CD4-positive, alpha-beta T cell (primary cell): ENCODE results near the gene KRTAP5-5. TPM values are rescaled to one million over a fixed set of nuclear protein-coding genes. Genes with fewer than 3 reads are reported as not detected.

Source experiments
- ATAC-seq: fragments of 200-7000 bp; cut with Tn5 transposase; one replicate; pipeline ENCODE4 v1.10.0; 2022; ENCODE audit warnings: mild to moderate bottlenecking; ENCODE audit not compliant: poor library complexity
- CTCF ChIA-PET: fragments of 350-600 bp; sonication (Branson Sonifier 250); formaldehyde crosslinking; loops from one replicate; lab custom pipeline; 2021; ENCODE audit warnings: antibody characterized with exemption, inconsistent platforms; lab: Charles Lee
- POLR2A ChIA-PET: fragments of 350-600 bp; sonication (Branson Sonifier 250); formaldehyde crosslinking; loops from one replicate; lab custom pipeline; 2021; ENCODE audit warnings: antibody characterized with exemption, inconsistent platforms; lab: Charles Lee
- DNase-seq, 14 experiments: peaks; one replicate each; pipeline ENCODE4 v3.0.0-alpha.2; 2013 to 2020; ENCODE audit warnings: mixed read lengths in 2 of 14
- H3K27ac ChIP-seq, 2 donors: one replicate each; pipeline versions ENCODE4 v1.5.1 to v1.7.0; 2013; ENCODE audit warnings: low read length in 2 of 2, low read depth in 1 of 2, mild to moderate bottlenecking in 1 of 2
- H3K27me3 ChIP-seq, 2 experiments: 1 replicate in 1 of 2; 2 replicates in 1 of 2; pipeline versions ENCODE4 v1.6.1 to v1.7.0; 2013; ENCODE audit warnings: low read length in 2 of 2, control low read depth in 1 of 2, mild to moderate bottlenecking in 1 of 2, moderate library complexity in 1 of 2; ENCODE audit not compliant: insufficient read depth in 2 of 2, control insufficient read depth in 1 of 2
- H3K36me3 ChIP-seq: one replicate; pipeline ENCODE4 v1.6.1; 2013; ENCODE audit warnings: low read length, control low read depth; ENCODE audit not compliant: insufficient read depth
- H3K4me1 ChIP-seq: one replicate; pipeline ENCODE4 v1.6.1; 2013; ENCODE audit warnings: low read length, control low read depth; ENCODE audit not compliant: insufficient read depth
- H3K4me3 ChIP-seq: one replicate; pipeline ENCODE4 v1.5.1; 2013; ENCODE audit warnings: mild to moderate bottlenecking, low read length, moderate library complexity
- H3K9me3 ChIP-seq, 2 experiments: 1 replicate in 1 of 2; 2 replicates in 1 of 2; pipeline versions ENCODE4 v1.6.1 to v1.7.0; 2013; ENCODE audit warnings: low read length in 2 of 2, mild to moderate bottlenecking in 2 of 2, control low read depth in 1 of 2, moderate library complexity in 1 of 2; ENCODE audit not compliant: control insufficient read depth in 1 of 2, insufficient read depth in 1 of 2
- H3K27ac Mint-ChIP-seq: one replicate; pipeline ENCODE4 v1.8.0; 2020; ENCODE audit warnings: mixed read lengths
- H3K27me3 Mint-ChIP-seq: one replicate; pipeline ENCODE4 v1.8.0; 2021; ENCODE audit warnings: mixed read lengths
- H3K36me3 Mint-ChIP-seq: one replicate; pipeline ENCODE4 v1.8.0; 2021; ENCODE audit warnings: low read depth, mixed read lengths
- H3K4me1 Mint-ChIP-seq: one replicate; pipeline ENCODE4 v1.8.0; 2021; ENCODE audit warnings: low read depth, mixed read lengths
- H3K4me3 Mint-ChIP-seq: one replicate; pipeline ENCODE4 v1.8.0; 2020; ENCODE audit warnings: mild to moderate bottlenecking, mixed read lengths
- H3K9me3 Mint-ChIP-seq: one replicate; pipeline ENCODE4 v1.8.0; 2020; ENCODE audit warnings: mixed read lengths
- intact Hi-C, 2 experiments: fragments of 100-400 bp; cut with DNase I in 1 of 2; cut with micrococcal nuclease in 1 of 2; formaldehyde crosslinking; loops; one replicate each; pipeline versions ENCODE4 v1.15.1 to v1.9.0; 2023 to 2025; cut with DNase I, micrococcal nuclease
- total RNA-seq, 174 experiments: library from RNA in 2 of 174; stranded (reverse) in 2 of 174; gene quantifications; one replicate each; pipeline ENCODE4 v1.2.3 and lab custom pipeline; 2021 to 2026
- TF ChIP-seq, protein P1 (sequence below): fragments of 200-600 bp; IDR thresholded peaks from one replicate; pipeline ENCODE4 v1.8.0; 2022; ENCODE audit warnings: antibody characterized with exemption, mild to moderate bottlenecking

Gene KRTAP5-5
- total RNA-seq, 2 experiments from 2014 or later = not detected

DNA sequence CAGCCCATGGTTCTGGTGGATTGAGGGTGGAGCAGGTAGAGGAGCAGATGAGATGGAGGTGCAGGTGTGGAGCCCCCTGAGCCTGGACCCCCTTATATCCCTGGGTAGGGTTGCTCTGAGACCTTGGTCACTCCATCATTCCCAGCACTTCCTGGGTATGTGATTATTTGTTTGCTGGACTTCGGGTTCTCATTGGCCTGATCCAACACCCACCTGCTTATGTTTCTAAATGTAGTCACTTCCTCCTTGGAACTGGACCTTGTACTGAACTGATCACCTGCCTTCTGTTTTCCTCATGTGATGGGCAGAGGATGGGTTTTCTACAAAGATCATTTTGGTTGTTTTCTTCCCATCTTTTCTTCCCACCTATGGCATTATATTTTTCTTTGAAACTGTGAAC lies 7.5 kb upstream of the KRTAP5-5 start, which contains the start of gene KRTAP5-4:
KRTAP5-4 (minus strand) TSS at position 53 of the 400 bp plus-strand sequence; CDS start at position 8, 45 bp downstream.
- TF ChIP-seq, protein P1, sequence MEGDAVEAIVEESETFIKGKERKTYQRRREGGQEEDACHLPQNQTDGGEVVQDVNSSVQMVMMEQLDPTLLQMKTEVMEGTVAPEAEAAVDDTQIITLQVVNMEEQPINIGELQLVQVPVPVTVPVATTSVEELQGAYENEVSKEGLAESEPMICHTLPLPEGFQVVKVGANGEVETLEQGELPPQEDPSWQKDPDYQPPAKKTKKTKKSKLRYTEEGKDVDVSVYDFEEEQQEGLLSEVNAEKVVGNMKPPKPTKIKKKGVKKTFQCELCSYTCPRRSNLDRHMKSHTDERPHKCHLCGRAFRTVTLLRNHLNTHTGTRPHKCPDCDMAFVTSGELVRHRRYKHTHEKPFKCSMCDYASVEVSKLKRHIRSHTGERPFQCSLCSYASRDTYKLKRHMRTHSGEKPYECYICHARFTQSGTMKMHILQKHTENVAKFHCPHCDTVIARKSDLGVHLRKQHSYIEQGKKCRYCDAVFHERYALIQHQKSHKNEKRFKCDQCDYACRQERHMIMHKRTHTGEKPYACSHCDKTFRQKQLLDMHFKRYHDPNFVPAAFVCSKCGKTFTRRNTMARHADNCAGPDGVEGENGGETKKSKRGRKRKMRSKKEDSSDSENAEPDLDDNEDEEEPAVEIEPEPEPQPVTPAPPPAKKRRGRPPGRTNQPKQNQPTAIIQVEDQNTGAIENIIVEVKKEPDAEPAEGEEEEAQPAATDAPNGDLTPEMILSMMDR = no peak
- Histone ChIP-seq H3K9me3 (no peaks in the 10 kb centered on the region), H3K36me3 (no peaks in the 10 kb centered on the region), H3K4me3 (no peak within 1 kb of the TSS), H3K27me3 (no peaks in the 10 kb centered on the region), H3K27ac (no peak within 1 kb of the TSS), H3K4me1 (peaks cover 11% of the 10 kb centered on the region)
- Mint-ChIP-seq H3K27ac (no peak within 1 kb of the TSS), H3K4me1 (peaks cover 6% of the 10 kb centered on the region), H3K4me3 (no peak within 1 kb of the TSS), H3K27me3 (peaks cover 18% of the 10 kb centered on the region), H3K36me3 (no peaks in the 10 kb centered on the region), H3K9me3 (no peaks in the 10 kb centered on the region)
- DNase-seq (no peak), ATAC-seq (no peak)
- intact Hi-C loops = no loop called here
- CTCF ChIA-PET = no interaction called here
- POLR2A ChIA-PET = no interaction called here

DNA sequence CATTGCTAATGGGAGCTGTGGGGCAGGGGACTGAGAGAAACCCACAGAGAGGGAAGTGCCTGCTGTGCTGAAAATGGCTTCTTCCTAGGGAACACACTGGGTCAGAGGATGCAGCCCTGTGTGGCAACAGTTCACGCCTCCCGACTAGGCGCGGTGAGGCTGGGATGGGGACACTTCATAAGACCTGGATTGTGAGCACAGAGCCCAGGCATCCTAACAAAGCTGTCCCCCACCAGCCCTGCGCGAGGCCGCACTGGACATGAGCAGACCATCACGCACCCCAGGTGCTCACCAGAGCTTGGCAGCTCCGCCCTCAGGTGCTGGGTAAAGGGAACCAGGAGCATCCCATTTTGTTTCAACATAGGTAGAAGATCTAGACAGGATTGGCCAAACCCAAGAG lies 5.9 kb upstream of the KRTAP5-5 start:
- Histone ChIP-seq H3K4me1 (peaks cover 13% of the 10 kb centered on the region), H3K9me3 (no peaks in the 10 kb centered on the region), H3K36me3 (no peaks in the 10 kb centered on the region), H3K27ac (no peak overlapping the region), H3K4me3 (no peak overlapping the region), H3K27me3 (no peaks in the 10 kb centered on the region)
- TF ChIP-seq, protein P1 = no peak
- peaks cover 15% of the 10 kb centered on the region for H3K27me3 Mint-ChIP-seq
- intact Hi-C loops = no loop called here
- peaks cover 6% of the 10 kb centered on the region for H3K4me1 Mint-ChIP-seq
- ChIA-PET CTCF (interaction anchor here (1.4 kb wide), 1 partner anchor 49 kb away, joined by 4 read pairs; no protein-coding TSS in a partner anchor), POLR2A (no interaction called here)
- ATAC-seq (no peak), DNase-seq (no peak)
- H3K27ac Mint-ChIP-seq = no peak overlapping the region
- H3K9me3 Mint-ChIP-seq = no peaks in the 10 kb centered on the region
- no peak overlapping the region for H3K4me3 Mint-ChIP-seq
- no peaks in the 10 kb centered on the region for H3K36me3 Mint-ChIP-seq

DNA sequence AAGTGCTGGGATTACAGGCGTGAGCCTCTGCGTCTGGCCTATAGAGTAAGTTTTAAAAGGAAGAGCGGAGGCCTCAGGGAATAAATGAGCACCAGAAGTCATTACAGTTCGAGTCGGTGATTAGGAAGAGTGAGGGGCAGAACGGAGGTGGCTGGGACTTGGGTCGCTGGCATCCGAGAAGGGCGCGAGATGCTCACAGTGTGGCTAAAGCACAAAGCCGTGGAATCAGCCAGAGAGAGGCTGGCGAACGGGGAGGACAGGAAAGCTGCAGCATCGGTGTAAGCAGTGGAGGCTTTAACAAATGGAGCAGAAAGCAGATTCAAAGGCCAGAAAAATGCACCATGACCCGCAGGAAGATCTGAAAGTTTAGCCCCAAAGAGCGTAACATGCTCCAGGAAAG lies 5.0 kb upstream of the KRTAP5-5 start:
- Mint-ChIP-seq H3K4me3 (no peak overlapping the region), H3K4me1 (peaks cover 5% of the 10 kb centered on the region), H3K9me3 (no peaks in the 10 kb centered on the region), H3K36me3 (no peaks in the 10 kb centered on the region), H3K27me3 (peaks cover 18% of the 10 kb centered on the region), H3K27ac (no peak overlapping the region)
- peaks cover 0 to 5% of the 10 kb centered on the region in 2 experiments for H3K27me3 ChIP-seq
- ChIA-PET CTCF (interaction anchor here (1.4 kb wide), 1 partner anchor 50 kb away, joined by 4 read pairs; no protein-coding TSS in a partner anchor), POLR2A (no interaction called here)
- no peaks in the 10 kb centered on the region for H3K9me3 ChIP-seq
- no peak for ATAC-seq
- no peak overlapping the region for H3K4me3 ChIP-seq
- TF ChIP-seq, protein P1 = no peak
- DNase-seq = no peak
- H3K4me1 ChIP-seq = peaks cover 12% of the 10 kb centered on the region
- no peaks in the 10 kb centered on the region for H3K36me3 ChIP-seq
- intact Hi-C loops = loop anchor here in 1 of 2 experiments (5.0 kb wide), 1 partner anchor 77 kb away; no protein-coding TSS in a partner anchor
- no peak overlapping the region for H3K27ac ChIP-seq
